GM12874 (cell line): ENCODE measurements around the gene SND1.

Experiments
- TF ChIP-seq, protein P1 (sequence below): IDR thresholded peaks from 2 replicates; pipeline ENCODE4 v1.5.1; 2011; ENCODE audit warnings: low read depth, mild to moderate bottlenecking, control low read depth, low read length, moderate library complexity; ENCODE audit not compliant: insufficient read depth

Gene SND1

DNA sequence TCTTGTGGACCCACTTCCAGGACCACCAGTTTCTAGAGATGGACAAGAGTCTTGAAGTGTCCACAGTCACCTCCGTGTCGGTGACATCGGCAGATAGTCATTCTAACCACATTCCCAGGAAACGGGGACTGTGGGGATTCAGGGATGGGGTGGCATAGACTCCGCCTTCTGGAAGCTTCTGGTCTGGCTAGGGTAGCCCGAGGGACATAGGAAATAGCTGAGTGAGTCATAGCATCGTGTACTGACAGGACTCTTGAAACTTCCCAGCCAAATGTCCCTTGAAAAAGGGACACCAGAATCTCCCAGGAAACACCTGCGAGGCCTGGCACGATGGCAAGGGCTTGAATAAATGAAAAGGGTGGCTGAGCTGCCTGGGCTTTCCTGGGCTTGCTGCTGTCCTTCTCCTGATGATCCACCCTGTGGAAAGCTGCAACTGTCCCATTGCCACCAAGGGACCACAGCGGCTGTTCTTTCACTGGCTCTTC, 463.4 kb downstream of the SND1 start:
- TF ChIP-seq, protein P1, sequence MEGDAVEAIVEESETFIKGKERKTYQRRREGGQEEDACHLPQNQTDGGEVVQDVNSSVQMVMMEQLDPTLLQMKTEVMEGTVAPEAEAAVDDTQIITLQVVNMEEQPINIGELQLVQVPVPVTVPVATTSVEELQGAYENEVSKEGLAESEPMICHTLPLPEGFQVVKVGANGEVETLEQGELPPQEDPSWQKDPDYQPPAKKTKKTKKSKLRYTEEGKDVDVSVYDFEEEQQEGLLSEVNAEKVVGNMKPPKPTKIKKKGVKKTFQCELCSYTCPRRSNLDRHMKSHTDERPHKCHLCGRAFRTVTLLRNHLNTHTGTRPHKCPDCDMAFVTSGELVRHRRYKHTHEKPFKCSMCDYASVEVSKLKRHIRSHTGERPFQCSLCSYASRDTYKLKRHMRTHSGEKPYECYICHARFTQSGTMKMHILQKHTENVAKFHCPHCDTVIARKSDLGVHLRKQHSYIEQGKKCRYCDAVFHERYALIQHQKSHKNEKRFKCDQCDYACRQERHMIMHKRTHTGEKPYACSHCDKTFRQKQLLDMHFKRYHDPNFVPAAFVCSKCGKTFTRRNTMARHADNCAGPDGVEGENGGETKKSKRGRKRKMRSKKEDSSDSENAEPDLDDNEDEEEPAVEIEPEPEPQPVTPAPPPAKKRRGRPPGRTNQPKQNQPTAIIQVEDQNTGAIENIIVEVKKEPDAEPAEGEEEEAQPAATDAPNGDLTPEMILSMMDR, result no peak

GRCh38 chr7:128115821-128116723, 464.1 kb downstream of the SND1 start:
- TF ChIP-seq, protein P1, result no peak

- TF ChIP-seq, protein P1, result no peak
Measured at GRCh38 chr7:128116740-128117139, 464.7 kb downstream of the SND1 start.

DNA sequence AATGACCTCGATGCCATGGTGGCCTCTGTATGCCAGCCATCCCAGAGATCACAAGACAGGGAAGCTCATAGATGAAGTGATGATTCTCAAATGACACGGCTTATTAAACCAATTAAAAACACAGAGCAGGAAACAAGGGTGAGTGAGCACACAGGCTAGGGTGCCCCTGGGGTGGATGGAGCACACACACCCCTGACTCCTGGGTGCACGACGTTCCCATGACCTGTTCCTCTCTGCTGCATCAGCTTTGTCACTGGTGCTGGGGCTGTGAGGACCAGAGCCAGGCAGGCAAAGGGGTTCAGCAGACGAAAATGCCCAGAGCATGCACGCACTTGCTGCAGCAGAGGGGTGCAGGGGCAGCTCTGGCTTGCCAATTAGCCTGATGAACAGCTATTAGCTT, 465.7 kb downstream of the SND1 start:
- TF ChIP-seq, protein P1, result no peak

DNA sequence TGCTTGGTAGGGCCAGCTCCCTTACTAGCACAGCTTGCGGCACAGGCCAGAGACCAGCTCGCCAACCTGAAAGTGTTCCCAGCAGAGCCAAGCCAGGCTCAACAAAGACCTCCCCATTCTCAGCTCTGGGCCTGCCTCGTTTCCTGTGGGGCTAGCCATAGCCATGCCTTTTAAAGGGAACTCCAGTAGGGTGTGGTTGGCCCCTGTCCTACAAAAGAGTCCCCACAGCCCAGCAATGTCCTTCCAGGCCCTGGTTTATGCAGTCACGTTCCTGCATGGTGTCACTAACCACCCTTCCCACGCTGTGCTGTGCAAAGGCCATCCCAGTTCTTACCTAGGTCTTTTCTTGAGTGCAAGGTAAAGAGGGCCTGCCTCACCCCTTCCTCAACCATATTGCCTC, 467.0 kb downstream of the SND1 start:
- TF ChIP-seq, protein P1, result no peak

DNA sequence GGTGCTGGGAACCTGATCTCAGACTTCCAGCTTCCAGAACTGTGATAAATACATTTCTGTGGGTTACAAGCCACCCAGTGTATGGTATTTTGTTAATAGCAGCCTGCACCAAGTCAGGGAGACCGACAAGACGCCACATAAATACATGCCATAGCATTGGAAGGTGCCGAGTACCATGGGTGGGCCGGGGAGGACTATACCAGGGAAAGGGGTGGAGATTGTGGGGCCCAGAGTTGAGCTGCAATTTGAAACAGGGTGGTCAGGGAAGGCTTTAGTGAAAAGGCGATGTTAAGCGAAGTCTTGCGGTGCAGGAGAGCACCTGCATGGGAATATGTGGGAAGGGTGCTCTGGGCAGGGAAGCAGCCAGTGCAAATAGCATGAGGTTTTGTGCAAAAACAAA, 468.1 kb downstream of the SND1 start:
- TF ChIP-seq, protein P1, result no peak

DNA sequence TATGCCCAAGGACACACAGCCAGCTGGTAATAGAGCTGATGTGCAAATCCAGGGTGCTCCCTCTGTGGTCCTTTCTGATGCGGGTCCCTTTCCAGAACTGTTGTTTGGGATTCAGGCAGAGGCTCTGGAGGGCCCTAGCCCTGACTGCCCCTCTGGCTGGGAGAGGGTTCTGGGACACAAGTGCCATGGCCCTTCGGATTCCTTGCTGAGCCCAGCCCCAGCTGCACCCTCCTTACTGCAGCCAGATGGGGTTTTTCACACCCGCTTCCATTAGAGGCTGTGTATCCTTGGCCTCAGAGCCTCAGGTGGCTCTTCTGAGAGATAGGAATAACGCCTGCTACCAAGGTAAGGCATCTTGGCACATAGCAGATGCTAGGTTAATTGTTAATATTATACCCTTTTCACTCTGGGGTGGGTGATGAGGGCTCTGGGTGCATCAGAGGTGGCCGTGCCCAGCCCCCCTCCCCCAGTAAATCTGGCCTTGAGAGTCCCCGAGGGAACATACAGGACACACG, 469.0 kb downstream of the SND1 start:
- TF ChIP-seq, protein P1, result no peak
